GM21423 (cell line): Measurements from ENCODE around the gene FER.
"Not testable (repeated sequence)": the region's sequence is repeated elsewhere in the genome, so short reads cannot be mapped to it uniquely, and the experiment has no call there.

Experiments used
- ATAC-seq: cut with Tn5 transposase; IDR thresholded peaks from one replicate; pipeline ENCODE4 v1.9.1; 2021; ENCODE audit warnings: mild to moderate bottlenecking, moderate library complexity; ENCODE audit not compliant: unreplicated experiment

The FER gene

GRCh38 chr5:108946008-108946407, 198.3 kb downstream of the FER start:
- ATAC-seq: no peak

- no peak for ATAC-seq
These were observed 199.5 kb downstream of the FER start for GRCh38 chr5:108947164-108947563.

- no peak for ATAC-seq
These were observed 202.6 kb downstream of the FER start for GRCh38 chr5:108950276-108950675.

GRCh38 chr5:108953940-108954339, 206.2 kb downstream of the FER start:
- no peak for ATAC-seq

- no peak for ATAC-seq
These were observed 209.6 kb downstream of the FER start for GRCh38 chr5:108957333-108957732.

- no peak for ATAC-seq
These were observed 219.2 kb downstream of the FER start for GRCh38 chr5:108966910-108967309.

- no peak for ATAC-seq
These were observed 226.9 kb downstream of the FER start for GRCh38 chr5:108974594-108974993.

- no peak for ATAC-seq
These were observed 228.0 kb downstream of the FER start for GRCh38 chr5:108975697-108976096.

- ATAC-seq: no peak
These were observed 235.9 kb downstream of the FER start for GRCh38 chr5:108983461-108984092.

GRCh38 chr5:108989761-108990392, 242.2 kb downstream of the FER start:
- ATAC-seq: no peak

GRCh38 chr5:108992396-108993085, 244.8 kb downstream of the FER start:
- ATAC-seq: not testable (repeated sequence)

GRCh38 chr5:108993440-108993839, 245.7 kb downstream of the FER start:
- ATAC-seq: not testable (repeated sequence)

- no peak for ATAC-seq
These were observed 250.0 kb downstream of the FER start for GRCh38 chr5:108997720-108998119.

GRCh38 chr5:108998216-108998615, 250.5 kb downstream of the FER start:
- no peak for ATAC-seq

- ATAC-seq: no peak
These were observed 256.2 kb downstream of the FER start for GRCh38 chr5:109003928-109004327.

- no peak for ATAC-seq
These were observed 257.8 kb downstream of the FER start for GRCh38 chr5:109005297-109006009.

- ATAC-seq: no peak
These were observed 258.4 kb downstream of the FER start for GRCh38 chr5:109006129-109006528.

- ATAC-seq: peak; percentile 53
These were observed 268.6 kb downstream of the FER start for GRCh38 chr5:109016300-109016699.

GRCh38 chr5:109022056-109022455, 274.4 kb downstream of the FER start:
- ATAC-seq: no peak

- ATAC-seq: not testable (repeated sequence)
These were observed 278.0 kb downstream of the FER start for GRCh38 chr5:109025729-109026128.

- ATAC-seq: peak; percentile 13
These were observed 280.4 kb downstream of the FER start for GRCh38 chr5:109027983-109028607.
